Fibroblast of lung (primary cell): ENCODE measurements around the gene PLEKHO2.

ENCODE experiments used
- CTCF ChIP-seq, 2 donors: IDR thresholded peaks in 1 of 2; conservative IDR thresholded peaks in 1 of 2; 1 replicate in 1 of 2; 2 replicates in 1 of 2; pipeline ENCODE4 v1.5.1; 2011 to 2012; ENCODE audit warnings: low read length in 2 of 2, control low read depth in 1 of 2, inconsistent platforms in 1 of 2, low read depth in 1 of 2, mild to moderate bottlenecking in 1 of 2
- EZH2 ChIP-seq: IDR thresholded peaks from 2 replicates; pipeline ENCODE4 v1.5.1; 2012; ENCODE audit warnings: low read length, control low read depth, mild to moderate bottlenecking; ENCODE audit errors: missing control alignments

GRCh38 chr15:64792282-64792681 lies 49.4 kb upstream of the PLEKHO2 start:
- TF ChIP-seq CTCF (conservative IDR thresholded peaks at IDR 0.05 in 1 of 2, IDR thresholded peaks at IDR 0.05 in 1 of 2; ENCODE audit: low read depth in 1 of 2, low read length in 2 of 2) (no peak), EZH2 (no peak)
